ENCODE measurements around the gene H19. TPM values are rescaled to one million over a fixed set of nuclear protein-coding genes. Genes with fewer than 3 reads are reported as not detected.

The H19 gene
- total and polyA plus RNA-seq, 2 donors: 1,221 to 6,669 TPM

- Histone ChIP-seq H3K4me1 (ENCODE audit: insufficient read depth) (no peaks in the 10 kb centered on the region), H3K27ac (ENCODE audit: low read depth) (no peak overlapping the region), H3K4me3 (ENCODE audit: low read depth, low read length) (no peak overlapping the region), H3K36me3 (ENCODE audit: insufficient read depth) (no peaks in the 10 kb centered on the region)
- no CpG with 5 or more reads among the region's 23 CpGs for WGBS
- no peak for DNase-seq (ENCODE audit: extremely low spot score)
Observed at GRCh38 chr11:1969776-1970175, 27.9 kb downstream of the H19 start.

GRCh38 chr11:1969035-1969434 lies 28.6 kb downstream of the H19 start:
- H3K36me3 ChIP-seq (ENCODE audit: insufficient read depth): no peaks in the 10 kb centered on the region
- H3K4me3 ChIP-seq (ENCODE audit: low read depth, low read length): no peak overlapping the region
- WGBS: no CpG with 5 or more reads among the region's 21 CpGs
- H3K27ac ChIP-seq (ENCODE audit: low read depth): no peak overlapping the region
- no peaks in the 10 kb centered on the region for H3K4me1 ChIP-seq (ENCODE audit: insufficient read depth)
- no peak for DNase-seq (ENCODE audit: extremely low spot score)

GRCh38 chr11:1968454-1969002 lies 29.1 kb downstream of the H19 start:
- no peaks in the 10 kb centered on the region for H3K4me1 ChIP-seq (ENCODE audit: insufficient read depth)
- no peaks in the 10 kb centered on the region for H3K36me3 ChIP-seq (ENCODE audit: insufficient read depth)
- DNase-seq (ENCODE audit: extremely low spot score): no peak
- no peak overlapping the region for H3K27ac ChIP-seq (ENCODE audit: low read depth)
- WGBS: 50% methylated on average over 3 of the region's 24 CpGs
- no peak overlapping the region for H3K4me3 ChIP-seq (ENCODE audit: low read depth, low read length)

- WGBS: 40% methylated on average over 2 of the region's 21 CpGs
- Histone ChIP-seq H3K36me3 (ENCODE audit: insufficient read depth) (no peaks in the 10 kb centered on the region), H3K4me1 (ENCODE audit: insufficient read depth) (no peaks in the 10 kb centered on the region), H3K4me3 (ENCODE audit: low read depth, low read length) (no peak overlapping the region), H3K27ac (ENCODE audit: low read depth) (no peak overlapping the region)
- DNase-seq (ENCODE audit: extremely low spot score): no peak
Observed at GRCh38 chr11:1967641-1968225, 29.9 kb downstream of the H19 start.

GRCh38 chr11:1966531-1966930 lies 31.1 kb downstream of the H19 start:
- no peak for DNase-seq (ENCODE audit: extremely low spot score)
- no peaks in the 10 kb centered on the region for H3K4me1 ChIP-seq (ENCODE audit: insufficient read depth)
- H3K27ac ChIP-seq (ENCODE audit: low read depth): no peak overlapping the region
- 92% methylated on average over 8 of the region's 18 CpGs for WGBS
- H3K4me3 ChIP-seq (ENCODE audit: low read depth, low read length): no peak overlapping the region
- H3K36me3 ChIP-seq (ENCODE audit: insufficient read depth): no peaks in the 10 kb centered on the region

GRCh38 chr11:1964955-1965354 lies 32.7 kb downstream of the H19 start:
- 83% methylated on average over 6 of the region's 20 CpGs for WGBS
- no peak for DNase-seq (ENCODE audit: extremely low spot score)
- H3K27ac ChIP-seq (ENCODE audit: low read depth): no peak overlapping the region

GRCh38 chr11:1964348-1964747 lies 33.3 kb downstream of the H19 start:
- WGBS: no CpG with 5 or more reads among the region's 17 CpGs
- Histone ChIP-seq H3K27ac (ENCODE audit: low read depth) (no peak overlapping the region), H3K4me3 (ENCODE audit: low read depth, low read length) (no peak overlapping the region), H3K36me3 (ENCODE audit: insufficient read depth) (no peaks in the 10 kb centered on the region), H3K4me1 (ENCODE audit: insufficient read depth) (no peaks in the 10 kb centered on the region)
- no peak for DNase-seq (ENCODE audit: extremely low spot score)

More at GRCh38 chr11:1964955-1965354, 32.7 kb downstream of the H19 start:
- Histone ChIP-seq H3K4me1 (ENCODE audit: insufficient read depth) (no peaks in the 10 kb centered on the region), H3K4me3 (ENCODE audit: low read depth, low read length) (no peak overlapping the region), H3K36me3 (ENCODE audit: insufficient read depth) (no peaks in the 10 kb centered on the region)

- Histone ChIP-seq H3K4me1 (ENCODE audit: insufficient read depth) (no peaks in the 10 kb centered on the region), H3K27ac (ENCODE audit: low read depth) (no peak overlapping the region), H3K36me3 (ENCODE audit: insufficient read depth) (no peaks in the 10 kb centered on the region), H3K4me3 (ENCODE audit: low read depth, low read length) (no peak overlapping the region)
- DNase-seq (ENCODE audit: extremely low spot score): no peak
- WGBS: 92% methylated on average over 5 of the region's 20 CpGs
Observed at GRCh38 chr11:1963864-1964263, 33.8 kb downstream of the H19 start.

- H3K4me1 ChIP-seq (ENCODE audit: insufficient read depth): no peaks in the 10 kb centered on the region
- 92% methylated on average over 9 of the region's 17 CpGs for WGBS
- H3K27ac ChIP-seq (ENCODE audit: low read depth): no peak overlapping the region
- no peaks in the 10 kb centered on the region for H3K36me3 ChIP-seq (ENCODE audit: insufficient read depth)
- no peak overlapping the region for H3K4me3 ChIP-seq (ENCODE audit: low read depth, low read length)
- no peak for DNase-seq (ENCODE audit: extremely low spot score)
Observed at GRCh38 chr11:1959786-1960185, 37.9 kb downstream of the H19 start.

- Histone ChIP-seq H3K4me1 (ENCODE audit: insufficient read depth) (no peaks in the 10 kb centered on the region), H3K4me3 (ENCODE audit: low read depth, low read length) (no peak overlapping the region), H3K36me3 (ENCODE audit: insufficient read depth) (no peaks in the 10 kb centered on the region), H3K27ac (ENCODE audit: low read depth) (no peak overlapping the region)
- no peak for DNase-seq (ENCODE audit: extremely low spot score)
- no CpG with 5 or more reads among the region's 18 CpGs for WGBS
Observed at GRCh38 chr11:1958367-1958766, 39.3 kb downstream of the H19 start.

GRCh38 chr11:1953489-1954266 lies 44.0 kb downstream of the H19 start:
- Histone ChIP-seq H3K4me3 (ENCODE audit: low read depth, low read length) (no peak overlapping the region), H3K36me3 (ENCODE audit: insufficient read depth) (no peaks in the 10 kb centered on the region), H3K27ac (ENCODE audit: low read depth) (no peak overlapping the region), H3K4me1 (ENCODE audit: insufficient read depth) (no peaks in the 10 kb centered on the region)
- no peak for DNase-seq (ENCODE audit: extremely low spot score)
- WGBS: 32% methylated on average over 14 of the region's 23 CpGs

- 79% methylated on average over 2 of the region's 29 CpGs for WGBS
- Histone ChIP-seq H3K4me1 (ENCODE audit: insufficient read depth) (no peaks in the 10 kb centered on the region), H3K27ac (ENCODE audit: low read depth) (no peak overlapping the region), H3K4me3 (ENCODE audit: low read depth, low read length) (no peak overlapping the region), H3K36me3 (ENCODE audit: insufficient read depth) (no peaks in the 10 kb centered on the region)
- no peak for DNase-seq (ENCODE audit: extremely low spot score)
Observed at GRCh38 chr11:1952806-1953482, 44.7 kb downstream of the H19 start.

GRCh38 chr11:1949922-1950321 lies 47.7 kb downstream of the H19 start:
- no peak overlapping the region for H3K27ac ChIP-seq (ENCODE audit: low read depth)
- WGBS: no CpG with 5 or more reads among the region's 15 CpGs
- no peak overlapping the region for H3K4me3 ChIP-seq (ENCODE audit: low read depth, low read length)
- DNase-seq (ENCODE audit: extremely low spot score): no peak
- H3K36me3 ChIP-seq (ENCODE audit: insufficient read depth): no peaks in the 10 kb centered on the region
- no peaks in the 10 kb centered on the region for H3K4me1 ChIP-seq (ENCODE audit: insufficient read depth)

- Histone ChIP-seq H3K27ac (ENCODE audit: low read depth) (no peak overlapping the region), H3K4me3 (ENCODE audit: low read depth, low read length) (no peak overlapping the region), H3K4me1 (ENCODE audit: insufficient read depth) (no peaks in the 10 kb centered on the region), H3K36me3 (ENCODE audit: insufficient read depth) (no peaks in the 10 kb centered on the region)
- WGBS: no CpG with 5 or more reads among the region's 6 CpGs
- no peak for DNase-seq (ENCODE audit: extremely low spot score)
Observed at GRCh38 chr11:1949302-1949701, 48.3 kb downstream of the H19 start.
